SHP77 (cell line): ENCODE measurements around the gene CSRNP3.

Experiments used
- DNase-seq, 2 experiments: peaks; one replicate each; lab custom pipeline; 2025; lab: John Stamatoyannopoulos, UW

Gene CSRNP3

DNA sequence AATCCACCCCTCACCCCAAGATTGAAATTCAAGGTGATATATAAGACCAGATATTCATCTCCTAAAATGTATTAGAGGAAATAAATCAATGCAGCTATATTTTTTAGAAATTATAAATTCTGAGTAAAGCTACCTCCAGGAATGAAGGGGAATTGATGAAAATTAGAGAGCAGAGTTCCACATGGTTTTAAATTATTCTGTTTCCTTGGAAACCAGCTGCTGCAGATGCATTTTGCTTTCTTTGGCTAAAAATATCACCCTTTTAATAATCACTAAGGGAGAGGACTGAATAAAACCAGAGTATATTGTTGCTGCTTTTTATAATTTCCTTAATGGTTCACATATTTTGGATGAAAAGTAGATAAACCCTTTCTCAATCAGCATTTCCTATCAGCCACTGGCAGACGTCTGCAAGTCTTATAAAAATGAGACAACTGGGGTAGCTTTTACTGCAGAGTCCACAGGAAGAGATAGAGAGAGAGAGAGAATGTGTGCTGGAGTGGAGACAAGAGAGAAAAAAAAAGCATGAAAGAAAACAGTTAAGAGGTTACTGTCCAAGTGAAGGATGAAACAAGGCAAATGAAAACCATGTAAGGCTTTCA lies 2.0 kb downstream of the CSRNP3 start:
- DNase-seq: no peak

- DNase-seq: no peak
These were observed 3.4 kb downstream of the CSRNP3 start for GRCh38 chr2:165472922-165473321.

DNA sequence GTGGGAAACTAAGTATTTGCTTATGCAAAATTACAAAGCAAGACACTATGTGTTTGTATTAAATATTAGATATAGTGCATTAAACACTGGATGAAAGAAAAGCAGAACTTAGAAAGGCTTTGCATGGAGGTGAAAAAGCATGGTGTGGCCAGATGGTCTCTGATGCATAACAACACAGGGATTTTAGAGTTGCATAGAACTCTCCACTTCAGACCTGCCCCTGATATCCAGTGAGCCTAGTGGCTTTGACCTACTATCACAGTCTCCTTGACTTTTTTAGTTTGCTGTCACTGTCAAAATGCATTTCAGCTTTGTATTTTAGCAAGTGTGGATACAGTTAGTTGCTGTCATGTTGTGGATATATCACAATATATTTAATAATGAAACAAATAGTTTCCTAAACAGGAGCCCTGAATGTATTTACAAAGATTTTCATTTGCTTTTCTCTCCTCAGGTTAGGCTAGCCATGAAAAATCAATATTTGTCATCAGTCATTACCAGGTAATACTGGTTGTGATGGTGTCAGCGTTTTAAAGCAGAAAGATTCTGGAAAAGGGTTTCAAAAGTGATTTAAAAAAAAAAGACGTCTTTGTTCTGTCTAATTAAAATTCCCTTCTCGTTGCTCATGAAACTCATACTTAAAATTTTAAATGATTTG lies 5.2 kb downstream of the CSRNP3 start:
- no peak for DNase-seq

DNA sequence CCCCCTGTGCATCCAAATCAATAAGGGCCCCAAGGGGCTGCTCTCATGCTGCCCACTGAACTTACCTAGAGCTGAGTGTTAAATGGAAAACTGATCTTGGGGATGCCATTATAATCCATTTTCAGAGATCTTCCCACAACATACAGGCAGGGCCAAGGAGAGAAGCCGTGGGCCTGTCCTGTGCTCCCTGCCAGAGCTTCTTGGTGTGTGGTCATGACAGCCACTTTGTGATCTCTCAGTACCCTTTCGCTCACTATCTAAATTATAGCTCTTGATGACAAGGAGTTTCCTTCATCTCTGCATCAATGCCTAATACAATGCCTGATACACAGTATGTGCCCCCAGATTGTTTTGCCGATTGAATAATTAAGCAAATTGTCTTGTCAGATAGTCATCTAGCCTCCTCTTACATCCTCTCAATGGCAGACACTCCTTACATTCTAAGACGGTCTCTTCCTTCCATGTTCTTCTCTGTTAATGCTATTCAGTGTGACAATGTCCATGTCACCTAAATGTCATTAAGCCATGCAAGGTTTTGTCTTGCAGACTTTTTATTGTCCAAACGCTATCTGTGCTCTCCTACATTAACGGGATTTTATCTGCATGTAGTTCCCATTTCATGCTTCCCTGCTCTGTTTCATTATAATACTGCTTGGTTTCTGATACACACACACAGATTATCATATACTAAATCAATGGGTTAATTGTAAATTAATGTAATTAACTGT lies 5.9 kb downstream of the CSRNP3 start:
- no peak for DNase-seq

DNA sequence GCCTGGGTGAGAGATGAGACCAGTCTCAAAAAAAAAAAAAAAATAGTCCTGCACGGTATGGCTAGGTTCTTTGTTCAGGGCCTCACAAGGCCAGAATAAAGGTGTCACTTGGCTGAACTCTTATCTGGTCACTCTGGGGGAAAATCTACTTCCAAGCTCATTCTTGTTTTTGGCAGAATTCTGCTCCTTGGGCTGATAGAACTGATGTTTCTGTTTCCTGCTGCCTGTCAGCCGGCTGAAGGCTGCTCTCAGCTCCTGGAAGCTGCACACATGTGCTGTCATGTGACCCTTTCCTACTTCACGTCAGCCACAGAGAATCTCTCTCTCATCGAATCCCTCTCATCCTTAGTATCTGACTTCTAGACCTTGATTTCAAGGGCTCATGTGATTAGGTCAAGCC lies 10.4 kb downstream of the CSRNP3 start:
- DNase-seq: no peak

DNA sequence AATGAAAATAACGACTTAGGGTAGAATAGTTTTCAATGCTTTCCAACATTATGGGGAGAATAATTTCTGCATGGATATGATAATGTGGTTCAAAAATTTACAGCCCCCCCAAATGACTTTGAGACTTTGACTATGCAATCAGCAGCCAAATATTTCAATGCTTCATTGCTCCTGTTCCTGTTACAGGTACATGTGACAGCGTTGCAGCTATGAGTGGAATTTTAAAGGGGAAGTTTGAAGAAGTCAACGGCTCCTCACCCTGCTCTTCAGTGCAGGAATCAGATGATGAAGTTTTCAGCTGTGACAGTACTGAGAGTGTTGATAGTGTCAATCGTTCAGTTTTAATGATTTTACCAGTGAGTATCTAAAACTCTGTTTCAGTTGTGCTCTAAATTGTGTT lies 25.1 kb downstream of the CSRNP3 start:
- DNase-seq: no peak

DNA sequence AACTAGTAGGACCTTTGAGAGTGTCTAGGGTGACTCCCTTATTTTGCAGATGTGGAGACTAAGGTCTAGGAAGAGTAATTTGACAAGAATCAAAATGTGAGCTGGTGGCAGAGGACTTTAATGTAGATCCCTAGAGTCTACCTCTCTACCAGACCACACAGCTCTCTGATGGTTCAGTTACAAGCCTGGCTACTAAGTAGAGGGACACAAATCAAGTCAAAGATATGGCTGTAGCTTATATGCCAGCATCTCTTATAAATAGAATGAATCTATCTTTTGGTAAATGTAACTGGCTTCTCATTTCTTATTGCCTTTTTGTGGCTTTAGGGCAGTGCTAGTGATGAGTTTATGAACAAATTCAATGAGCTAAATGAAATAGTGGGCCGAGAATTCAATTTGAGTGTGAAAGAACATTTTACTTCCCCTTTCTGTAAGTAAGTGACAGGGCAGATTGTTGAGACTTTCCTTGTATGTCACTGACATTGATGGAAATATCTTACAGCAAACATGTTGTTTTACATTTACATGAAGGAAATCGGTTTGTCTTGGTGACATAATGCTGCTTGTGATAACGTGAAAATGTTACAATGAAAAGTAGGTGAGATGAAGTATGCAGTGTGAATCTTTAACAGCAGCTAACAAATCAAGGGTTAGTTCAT lies 28.3 kb downstream of the CSRNP3 start:
- no peak for DNase-seq

- DNase-seq: no peak
These were observed 29.6 kb downstream of the CSRNP3 start for GRCh38 chr2:165499131-165499530.

GRCh38 chr2:165500001-165500400 lies 30.5 kb downstream of the CSRNP3 start:
- DNase-seq: no peak

GRCh38 chr2:165500816-165501215 lies 31.3 kb downstream of the CSRNP3 start:
- no peak for DNase-seq

DNA sequence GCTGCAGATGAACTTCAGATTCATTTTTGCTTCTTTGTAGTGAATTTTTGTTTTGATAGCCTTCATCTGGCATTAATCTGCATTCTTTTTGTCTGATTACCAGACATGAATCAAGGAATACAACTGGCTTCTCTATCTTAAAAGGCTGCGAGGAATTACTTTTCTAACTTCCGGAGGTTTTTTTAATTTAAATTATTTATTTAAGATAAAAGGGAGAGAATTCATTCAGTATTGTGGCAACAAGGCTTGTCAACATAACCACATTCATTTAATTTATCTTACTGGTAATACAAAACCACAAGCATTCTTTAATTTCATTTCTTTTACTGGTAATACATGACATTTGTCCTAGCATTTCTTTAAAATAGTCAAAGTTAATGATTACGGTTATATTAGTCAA lies 36.0 kb downstream of the CSRNP3 start:
- no peak for DNase-seq

- DNase-seq: no peak
These were observed 39.4 kb downstream of the CSRNP3 start for GRCh38 chr2:165508927-165509326.

- no peak for DNase-seq
These were observed 44.0 kb downstream of the CSRNP3 start for GRCh38 chr2:165513479-165513878.

DNA sequence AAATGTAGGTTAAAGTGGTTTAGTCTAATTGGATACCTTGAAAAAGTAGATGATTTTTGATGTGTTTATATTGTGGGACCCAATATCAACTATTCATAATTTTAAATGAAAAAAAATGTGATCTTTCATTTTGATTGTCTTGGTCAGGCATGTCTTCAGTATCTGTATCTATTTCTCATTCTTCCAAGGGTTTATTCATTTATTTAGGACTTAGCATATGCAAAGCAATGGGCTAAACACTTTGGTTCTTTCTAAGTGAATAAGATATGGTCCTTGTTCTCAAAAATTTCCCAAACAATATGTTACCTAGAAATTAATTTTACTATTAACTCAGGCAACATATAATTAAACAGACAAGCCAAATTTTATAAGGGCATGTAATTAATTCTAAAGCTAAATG lies 49.1 kb downstream of the CSRNP3 start:
- no peak for DNase-seq

GRCh38 chr2:165522719-165523118 lies 53.2 kb downstream of the CSRNP3 start:
- DNase-seq: no peak

DNA sequence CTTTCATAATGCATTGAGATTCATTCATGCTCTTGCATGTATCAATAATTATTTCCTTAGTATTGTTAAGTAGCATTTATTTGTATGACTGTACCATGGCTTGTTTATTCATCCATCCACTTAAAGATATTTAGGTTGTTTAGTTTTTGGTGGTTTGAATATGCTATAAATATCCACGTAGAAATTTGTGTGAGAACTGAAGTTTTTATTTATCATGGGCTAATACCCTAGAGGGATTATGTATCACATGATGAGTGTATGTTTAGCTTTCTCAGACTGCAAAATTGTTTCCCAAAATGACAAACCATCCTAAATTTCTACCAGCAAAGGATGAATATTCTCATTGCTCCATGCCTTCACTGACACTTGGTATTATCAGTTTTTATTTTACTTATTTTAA lies 55.2 kb downstream of the CSRNP3 start:
- DNase-seq: no peak

DNA sequence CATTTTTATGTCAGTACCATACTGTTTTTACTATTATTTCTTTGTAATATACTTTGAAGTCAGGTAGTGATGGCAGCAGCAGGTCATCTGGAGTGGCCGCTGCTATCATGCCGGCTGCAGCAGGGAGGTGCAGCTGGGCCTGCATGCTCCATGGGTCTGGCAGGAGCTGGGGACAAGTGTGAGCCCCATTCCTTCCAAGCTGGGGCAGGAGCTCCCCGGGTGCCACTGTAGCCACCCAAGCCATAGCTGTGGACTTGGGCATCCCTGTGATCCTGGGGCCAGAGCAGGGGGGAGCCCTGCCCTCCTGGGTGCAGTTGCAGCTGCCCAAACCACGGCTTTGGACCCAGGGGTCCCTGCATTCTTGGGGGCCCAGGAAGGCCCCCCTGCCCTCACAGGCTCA lies 59.2 kb downstream of the CSRNP3 start:
- DNase-seq: no peak

DNA sequence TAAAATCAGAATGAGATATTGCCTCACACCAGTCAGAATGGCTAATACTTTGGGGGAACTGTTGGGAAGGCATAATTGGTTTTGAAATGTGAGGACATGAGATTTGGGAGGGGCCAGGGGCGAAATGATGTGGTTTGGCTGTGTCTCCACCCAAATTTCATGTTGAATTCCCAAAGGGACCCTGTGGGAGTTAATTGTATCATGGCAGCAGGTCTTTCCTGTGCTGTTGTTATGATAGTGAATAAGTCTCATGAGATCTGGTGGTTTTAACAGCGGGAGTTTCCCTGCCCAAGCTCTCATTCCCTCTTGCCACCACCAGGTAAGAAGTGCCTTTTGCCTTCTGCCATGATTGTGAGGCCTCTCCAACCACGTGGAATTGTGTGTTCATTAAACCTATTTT lies 59.6 kb downstream of the CSRNP3 start:
- DNase-seq: no peak

- no peak for DNase-seq
These were observed 63.8 kb downstream of the CSRNP3 start for GRCh38 chr2:165533331-165533730.

- no peak for DNase-seq
These were observed 66.0 kb downstream of the CSRNP3 start for GRCh38 chr2:165535471-165535870.

DNA sequence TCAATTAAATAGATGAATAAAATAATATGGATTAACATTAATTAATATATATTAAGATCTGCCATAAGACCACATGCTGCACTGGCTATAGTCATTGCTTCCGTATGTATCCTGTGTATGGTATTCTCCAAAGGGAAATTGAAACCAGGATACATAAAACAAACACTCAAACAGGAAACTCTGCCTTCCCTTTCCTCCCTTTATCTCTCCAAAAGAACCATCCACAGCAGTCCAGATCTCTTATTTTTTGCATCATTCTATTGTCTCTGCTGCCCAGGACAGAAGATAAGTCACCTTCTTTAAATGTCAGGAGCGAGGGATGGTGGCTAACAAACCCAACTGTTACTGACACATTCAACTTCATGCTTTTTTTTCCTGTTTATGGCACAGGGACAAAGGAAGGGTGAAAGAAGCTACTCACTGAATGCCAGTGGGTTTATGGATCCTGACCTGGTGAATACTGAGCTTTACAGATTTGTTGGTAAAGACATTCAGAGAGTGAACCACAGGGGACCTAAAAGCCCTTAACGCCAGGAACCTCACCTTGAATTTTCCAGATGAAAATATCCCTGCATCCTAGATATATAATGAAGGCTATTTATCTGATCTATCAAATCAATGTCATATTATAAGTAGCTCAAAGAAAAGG lies 67.5 kb downstream of the CSRNP3 start:
- no peak for DNase-seq

DNA sequence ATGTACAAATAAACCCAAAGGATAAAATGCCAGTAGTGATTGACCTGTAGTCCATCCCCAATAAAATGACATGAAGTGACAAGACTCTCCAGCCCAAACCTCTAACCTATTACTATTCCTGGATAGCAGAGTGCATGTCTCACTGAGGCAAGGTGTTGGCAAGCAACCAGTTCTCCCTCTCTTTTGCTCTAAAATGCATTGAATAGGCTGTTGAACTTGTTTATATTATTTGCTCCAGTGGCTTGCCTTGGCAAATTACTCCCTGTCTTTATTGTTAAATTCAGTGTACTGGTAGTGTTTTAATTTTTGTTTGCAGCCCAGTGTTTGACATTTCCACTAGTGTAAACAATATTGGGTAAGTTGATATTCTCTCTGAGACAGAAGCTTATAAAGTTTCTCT lies 70.5 kb downstream of the CSRNP3 start:
- no peak for DNase-seq
